Psoas muscle (tissue), 8 donors: ENCODE measurements around the gene TSPAN32. TPM values are rescaled to one million over a fixed set of nuclear protein-coding genes. Genes with fewer than 3 reads are reported as not detected.

Experiments used
- ATAC-seq, 4 donors: fragments of 200-7000 bp; cut with Tn5 transposase; one replicate each; pipeline ENCODE4 v1.9.1; 2020; ENCODE audit warnings: moderate library complexity in 3 of 4, mild to moderate bottlenecking in 2 of 4
- DNase-seq, 2 donors: peaks; one replicate each; pipeline ENCODE4 v3.0.0-alpha.2; 2020
- H3K27ac ChIP-seq: fragments of 200-600 bp; one replicate; pipeline ENCODE4 v1.8.0; 2022
- H3K27me3 ChIP-seq, 3 donors: fragments of 200-600 bp in 1 of 3; one replicate each; pipeline versions ENCODE4 v1.6.1 to v1.8.0; 2013 to 2022; ENCODE audit warnings: low read length in 2 of 3, mild to moderate bottlenecking in 2 of 3, moderate library complexity in 1 of 3; ENCODE audit not compliant: insufficient read depth in 3 of 3
- H3K36me3 ChIP-seq, 2 donors: fragments of 200-600 bp in 1 of 2; one replicate each; pipeline versions ENCODE4 v1.6.1 to v1.8.0; 2013 to 2022; ENCODE audit warnings: low read depth in 1 of 2, mild to moderate bottlenecking in 1 of 2, moderate library complexity in 1 of 2; ENCODE audit not compliant: insufficient read depth in 1 of 2
- H3K4me1 ChIP-seq: fragments of 200-600 bp; one replicate; pipeline ENCODE4 v1.8.0; 2022
- H3K4me3 ChIP-seq: fragments of 200-600 bp; one replicate; pipeline ENCODE4 v1.8.0; 2022; ENCODE audit warnings: mild to moderate bottlenecking
- H3K9me3 ChIP-seq: fragments of 200-600 bp; one replicate; pipeline ENCODE4 v1.8.0; 2022
- WGBS, 3 donors: extraction: QIAGEN DNeasy Blood & Tissue Kit; methylation state at CpG; one replicate each; pipeline versions ENCODE4 v1.1.6 to v1.1.7; 2013; 5-methylcytosine and 5-hydroxymethylcytosine counted together
- intact Hi-C, 2 donors: fragments of 100-400 bp; cut with DNase I; formaldehyde crosslinking; loops; one replicate each; pipeline versions ENCODE4 v1.11.0 to v1.14.2; 2022
- polyA plus RNA-seq, 3 donors: library from polyadenylated mRNA; stranded (reverse); fragments of 200-250 nt; gene quantifications; one replicate each; pipeline ENCODE4 v1.2.3, GENCODE V29; 2013
- total RNA-seq, 4 donors: library from RNA; stranded (reverse); fragmentation: NEBNext Ultra II Directional in 2 of 4; extraction: Animal tissue kit (Norgen Biotek cat#: 25700) in 2 of 4; gene quantifications; one replicate each; pipeline versions ENCODE4 v1.2.1 to v1.2.4, GENCODE V29; 2021 to 2023
- TF ChIP-seq, protein P1 (sequence below): fragments of 200-600 bp; IDR thresholded peaks from one replicate; pipeline ENCODE4 v1.8.0; 2022; ENCODE audit warnings: antibody characterized with exemption
- donor health status: healthy with polysubstance abuse.
- donor health status: DM: no; HTN: no; CAD: no; lungs with moderate emphysema.
- donor health status: Bipolar disorder and iron deficiency.
- donor health status: healthy.
- donor health status: DM: yes; HTN: yes; CAD: no.
- donor health status: DM: no; HTN: no; CAD: no.
- donor health status: DM: no; HTN: no; CAD: no.
- donor health status: DM: yes; HTN: yes; CAD: no.

The TSPAN32 gene
- total and polyA plus RNA-seq, 7 donors = 0.04 to 0.56 (median 0.21) TPM; not detected in 1

DNA sequence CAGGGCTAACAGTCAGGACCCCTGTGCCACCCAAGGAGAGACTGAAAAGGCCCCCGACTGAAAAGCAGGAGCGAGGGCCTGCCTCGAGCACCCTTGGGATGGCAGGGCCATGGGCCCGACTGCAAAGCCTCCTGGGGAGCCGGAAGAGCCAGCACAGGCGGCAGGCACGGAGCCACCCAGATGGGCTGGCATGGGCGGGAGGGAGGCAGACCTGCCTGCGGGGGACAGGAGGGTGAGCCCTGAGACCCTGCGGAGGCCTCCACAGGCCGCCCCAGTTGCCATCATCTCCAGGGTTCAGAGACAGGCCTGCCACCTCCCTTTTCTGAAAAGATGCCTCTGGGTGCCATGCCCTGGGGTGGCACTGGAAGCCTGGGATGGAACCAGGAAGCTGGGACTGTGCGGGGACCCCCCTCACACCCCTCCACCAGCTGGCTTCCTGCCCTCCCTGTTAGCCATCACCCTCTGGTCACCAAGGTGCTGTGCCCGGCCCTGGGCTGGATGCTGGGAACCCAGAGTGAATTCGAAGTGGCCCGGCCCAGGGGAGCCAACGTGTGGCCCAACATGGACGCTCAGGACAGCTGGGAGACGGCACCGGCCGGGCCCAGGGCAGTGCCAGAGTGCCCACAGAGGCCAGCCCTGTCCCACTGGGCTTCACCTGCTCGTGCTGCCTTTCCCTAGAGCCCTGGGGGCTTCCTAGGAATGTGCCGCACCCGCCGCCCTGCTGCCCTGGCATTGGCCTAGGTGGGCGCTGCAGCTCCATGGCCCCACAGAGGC, 13.8 kb downstream of the TSPAN32 start:
- no peak overlapping the region for H3K4me3 ChIP-seq

DNA sequence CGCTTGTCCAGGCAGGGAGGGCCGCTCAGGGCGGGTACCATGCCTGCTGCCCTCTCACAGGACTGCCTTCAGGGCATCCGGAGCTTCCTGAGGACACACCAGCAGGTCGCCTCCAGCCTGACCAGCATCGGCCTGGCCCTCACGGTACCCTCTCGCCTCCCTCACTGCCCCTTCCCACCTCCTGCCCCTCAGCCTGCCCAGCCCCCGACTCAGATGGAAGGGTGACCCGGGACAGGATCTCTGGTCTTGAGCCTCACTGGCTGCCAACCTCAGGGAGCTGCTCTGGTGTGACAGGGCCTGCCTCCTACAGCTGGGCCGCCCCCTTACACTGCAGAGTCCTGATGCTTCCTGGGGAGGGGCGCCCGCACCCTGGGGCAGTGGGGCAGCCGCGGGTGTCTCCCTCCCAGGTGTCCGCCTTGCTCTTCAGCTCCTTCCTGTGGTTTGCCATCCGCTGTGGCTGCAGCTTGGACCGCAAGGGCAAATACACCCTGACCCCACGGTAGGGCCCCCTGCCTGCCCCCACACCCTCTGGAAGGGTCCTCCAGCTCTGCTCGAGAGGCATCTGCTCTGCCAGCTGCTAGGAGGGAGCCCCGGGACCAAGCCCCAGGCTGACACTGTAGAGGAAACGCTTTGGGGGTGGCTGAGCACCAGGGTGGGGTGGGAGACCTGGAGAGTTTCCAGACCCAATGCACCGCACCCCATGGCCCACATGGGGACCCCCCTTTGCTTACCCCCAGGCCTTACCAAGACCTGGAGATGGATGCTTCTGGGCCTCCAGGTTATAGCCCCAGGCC, 14.6 kb downstream of the TSPAN32 start:
- DNase-seq = peak in 1 of 2 donors; percentile 43
- no peak overlapping the region for H3K27ac ChIP-seq
- WGBS, 3 donors = 87% methylated on average over 23 of the region's 23 CpGs

More for the DNA sequence above, 13.8 kb downstream of the TSPAN32 start:
- intact Hi-C loops = no loop called here
- Histone ChIP-seq H3K4me1 (peaks cover 5% of the 10 kb centered on the region), H3K27ac (no peak overlapping the region), H3K27me3 (peaks cover 0 to 2% (median 0%) of the 10 kb centered on the region in 3 donors), H3K9me3 (peaks cover 3% of the 10 kb centered on the region), H3K36me3 (no peaks in the 10 kb centered on the region)
- 57 to 68% (median 60%) methylated on average over 24 to 25 of the region's 25 CpGs for WGBS, 3 donors
- DNase-seq (peak in 1 of 2 donors; percentile 31), ATAC-seq (peak in 3 of 4 donors; percentile 3 to 44 (median 13))
- TF ChIP-seq, protein P1, sequence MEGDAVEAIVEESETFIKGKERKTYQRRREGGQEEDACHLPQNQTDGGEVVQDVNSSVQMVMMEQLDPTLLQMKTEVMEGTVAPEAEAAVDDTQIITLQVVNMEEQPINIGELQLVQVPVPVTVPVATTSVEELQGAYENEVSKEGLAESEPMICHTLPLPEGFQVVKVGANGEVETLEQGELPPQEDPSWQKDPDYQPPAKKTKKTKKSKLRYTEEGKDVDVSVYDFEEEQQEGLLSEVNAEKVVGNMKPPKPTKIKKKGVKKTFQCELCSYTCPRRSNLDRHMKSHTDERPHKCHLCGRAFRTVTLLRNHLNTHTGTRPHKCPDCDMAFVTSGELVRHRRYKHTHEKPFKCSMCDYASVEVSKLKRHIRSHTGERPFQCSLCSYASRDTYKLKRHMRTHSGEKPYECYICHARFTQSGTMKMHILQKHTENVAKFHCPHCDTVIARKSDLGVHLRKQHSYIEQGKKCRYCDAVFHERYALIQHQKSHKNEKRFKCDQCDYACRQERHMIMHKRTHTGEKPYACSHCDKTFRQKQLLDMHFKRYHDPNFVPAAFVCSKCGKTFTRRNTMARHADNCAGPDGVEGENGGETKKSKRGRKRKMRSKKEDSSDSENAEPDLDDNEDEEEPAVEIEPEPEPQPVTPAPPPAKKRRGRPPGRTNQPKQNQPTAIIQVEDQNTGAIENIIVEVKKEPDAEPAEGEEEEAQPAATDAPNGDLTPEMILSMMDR = no peak

DNA sequence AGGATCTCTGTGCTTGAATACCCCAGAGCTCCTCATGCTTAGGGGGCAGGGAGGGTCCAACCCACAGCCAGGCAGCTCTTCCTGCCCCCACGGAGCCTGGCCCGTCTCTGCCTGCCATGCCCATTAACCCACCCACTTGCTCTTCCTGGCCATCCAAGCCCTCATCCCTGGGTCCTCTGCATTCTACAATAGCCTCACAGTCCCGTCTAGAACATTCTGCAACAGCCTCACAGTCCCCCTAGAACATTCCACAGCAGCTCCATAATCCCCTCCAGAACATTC, 15.1 kb downstream of the TSPAN32 start:
- Histone ChIP-seq H3K27me3 (peaks cover 0 to 2% (median 0%) of the 10 kb centered on the region in 3 donors), H3K36me3 (no peaks in the 10 kb centered on the region), H3K4me3 (no peak overlapping the region), H3K9me3 (peaks cover 3% of the 10 kb centered on the region), H3K4me1 (peaks cover 5% of the 10 kb centered on the region), H3K27ac (no peak overlapping the region)
- intact Hi-C loops = no loop called here
- 56 to 88% (median 76%) methylated on average over 3 of the region's 3 CpGs for WGBS, 3 donors
- DNase-seq = no peak
- ATAC-seq = no peak
- TF ChIP-seq, protein P1 = no peak

More for the DNA sequence above, 14.6 kb downstream of the TSPAN32 start:
- Histone ChIP-seq H3K4me1 (peaks cover 5% of the 10 kb centered on the region), H3K27me3 (peaks cover 0 to 2% (median 0%) of the 10 kb centered on the region in 3 donors), H3K4me3 (no peak overlapping the region), H3K9me3 (peaks cover 3% of the 10 kb centered on the region), H3K36me3 (no peaks in the 10 kb centered on the region)
- TF ChIP-seq, protein P1 = no peak
- ATAC-seq = no peak
- intact Hi-C loops = no loop called here

DNA sequence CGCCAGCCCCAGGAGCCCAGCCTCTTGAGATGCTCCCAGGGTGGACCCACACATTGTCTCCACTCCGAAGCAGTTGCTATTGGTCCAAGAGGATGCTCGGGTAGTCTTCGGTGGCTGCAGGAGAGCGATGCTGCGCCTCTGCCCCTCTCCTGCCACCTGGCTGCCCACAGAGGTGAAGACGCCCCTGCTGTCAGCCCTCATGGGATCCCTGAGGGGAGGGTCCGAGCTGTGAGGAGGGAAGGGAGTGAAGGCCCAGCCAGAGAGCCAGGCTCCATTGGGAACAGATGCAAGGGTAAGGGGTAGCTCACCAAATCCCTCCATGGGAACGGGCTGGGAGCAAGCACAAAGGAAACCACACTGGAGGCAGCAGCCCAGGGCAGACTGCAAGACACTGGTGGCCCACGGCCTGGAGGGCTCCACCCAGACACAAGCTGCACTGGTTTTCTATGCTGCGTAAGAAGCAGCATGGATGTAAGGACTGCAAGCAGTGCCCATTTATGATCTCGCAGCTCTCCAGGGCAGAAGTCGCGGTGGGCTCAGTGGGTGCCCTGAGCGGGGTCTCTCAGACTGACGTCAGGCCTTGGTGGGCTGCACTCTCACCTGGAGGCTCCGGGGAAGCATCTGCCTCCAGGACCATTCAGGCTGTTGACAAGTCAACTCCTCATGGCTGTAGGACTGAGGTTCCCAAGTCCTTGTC, 15.7 kb downstream of the TSPAN32 start:
- WGBS, 3 donors = 92 to 96% (median 94%) methylated on average over 15 to 17 of the region's 17 CpGs
- Histone ChIP-seq H3K4me1 (peaks cover 5% of the 10 kb centered on the region), H3K4me3 (no peak overlapping the region), H3K36me3 (no peaks in the 10 kb centered on the region), H3K27ac (no peak overlapping the region), H3K27me3 (peaks cover 0 to 2% (median 0%) of the 10 kb centered on the region in 3 donors), H3K9me3 (peaks cover 3% of the 10 kb centered on the region)
- intact Hi-C loops = no loop called here
- ATAC-seq (no peak), DNase-seq (peak in 1 of 2 donors; percentile 41)
- TF ChIP-seq, protein P1 = no peak
